ENCODE measurements around the gene MXD4. TPM values are rescaled to one million over a fixed set of nuclear protein-coding genes. Genes with fewer than 3 reads are reported as not detected.
"Not testable (repeated sequence)": the region's sequence is repeated elsewhere in the genome, so short reads cannot be mapped to it uniquely, and the experiment has no call there.

The MXD4 gene
- total RNA-seq, 1 donor from 2014 or later: 31.5 TPM

- intact Hi-C loops (cut with DNase I): no loop called here
- DNase-seq (no peak), ATAC-seq (ENCODE audit: poor library complexity) (no peak)
Observed at GRCh38 chr4:2212831-2213230, 49.1 kb downstream of the MXD4 start.

- ATAC-seq (ENCODE audit: poor library complexity); intact Hi-C loops (cut with DNase I); DNase-seq: not testable (repeated sequence)
Observed at GRCh38 chr4:2202789-2203188, 59.1 kb downstream of the MXD4 start.

Other genes starting within 250 kb of the MXD4 start
- 1.00 TPM for gene NAT8L, start 202.8 kb downstream of the MXD4 start, total RNA-seq
- gene HAUS3, start 20.0 kb downstream of the MXD4 start, total RNA-seq: 5.7 TPM
- 2.3 TPM for gene POLN, start 20.0 kb downstream of the MXD4 start, total RNA-seq
- 6.7 TPM for gene ZFYVE28, start 156.5 kb upstream of the MXD4 start, total RNA-seq
- not detected for gene CFAP99, start 156.8 kb upstream of the MXD4 start, total RNA-seq
- 22.3 TPM for gene RNF4, start 207.0 kb upstream of the MXD4 start, total RNA-seq

Data from Right ventricle myocardium superior (tissue), 1 donor.